WTC11 (cell line): ENCODE measurements around the gene PRRC2A. TPM values are rescaled to one million over a fixed set of nuclear protein-coding genes. Genes with fewer than 3 reads are reported as not detected.

ENCODE experiments used
- AFF4 ChIP-seq: sonication (generic); formaldehyde crosslinking; IDR thresholded peaks from 2 replicates; pipeline ENCODE4 v1.8.1; 2023; ENCODE audit warnings: mild to moderate bottlenecking, missing genetic modification reagents, borderline replicate concordance
- AR ChIP-seq: fragments of 250-450 bp; sonication (Bioruptor Pico); IDR thresholded peaks from 2 replicates; pipeline ENCODE4 v1.9.0; 2021; ENCODE audit warnings: mild to moderate bottlenecking
- ATF1 ChIP-seq: sonication (generic); formaldehyde crosslinking; IDR thresholded peaks from 2 replicates; pipeline ENCODE4 v1.8.1; 2023; ENCODE audit warnings: mild to moderate bottlenecking, moderate library complexity, missing genetic modification reagents
- ATF2 ChIP-seq: sonication (generic); formaldehyde crosslinking; IDR thresholded peaks from 2 replicates; pipeline ENCODE4 v1.8.1; 2022; ENCODE audit warnings: low read depth, missing genetic modification reagents, borderline replicate concordance
- E2F1 ChIP-seq: sonication (generic); formaldehyde crosslinking; IDR thresholded peaks from 2 replicates; pipeline ENCODE4 v1.8.0; 2022; ENCODE audit warnings: mild to moderate bottlenecking, missing genetic modification reagents
- E2F4 ChIP-seq: sonication (generic); formaldehyde crosslinking; IDR thresholded peaks from 2 replicates; pipeline ENCODE4 v1.8.1; 2022; ENCODE audit warnings: low read depth, mild to moderate bottlenecking, moderate library complexity, missing genetic modification reagents, borderline replicate concordance
- ELF4 ChIP-seq: sonication (generic); formaldehyde crosslinking; IDR thresholded peaks from 2 replicates; pipeline ENCODE4 v1.8.1; 2022; ENCODE audit warnings: low read depth, mild to moderate bottlenecking, moderate library complexity, missing genetic modification reagents
- ERG ChIP-seq: fragments of 250-450 bp; sonication (Bioruptor Pico); IDR thresholded peaks from 2 replicates; pipeline ENCODE4 v1.8.0; 2021; ENCODE audit warnings: mild to moderate bottlenecking
- MLX ChIP-seq: sonication (generic); formaldehyde crosslinking; IDR thresholded peaks from 2 replicates; pipeline ENCODE4 v1.8.1; 2023; ENCODE audit warnings: mild to moderate bottlenecking, missing genetic modification reagents, moderate library complexity
- MXD4 ChIP-seq: fragments of 250-450 bp; sonication (Bioruptor Pico); IDR thresholded peaks from 2 replicates; pipeline ENCODE4 v1.8.0; 2021; ENCODE audit warnings: mild to moderate bottlenecking, moderate library complexity, borderline replicate concordance
- NFYB ChIP-seq: sonication (generic); formaldehyde crosslinking; conservative IDR thresholded peaks from 2 replicates; pipeline ENCODE4 v1.8.0; 2022; ENCODE audit warnings: low read depth, missing genetic modification reagents
- OVOL2 ChIP-seq: fragments of 250-450 bp; sonication (Bioruptor Pico); IDR thresholded peaks from 2 replicates; pipeline ENCODE4 v1.9.0; 2021; ENCODE audit warnings: mild to moderate bottlenecking, borderline replicate concordance
- RORB ChIP-seq: fragments of 250-450 bp; sonication (Bioruptor Pico); IDR thresholded peaks from 2 replicates; pipeline ENCODE4 v1.9.0; 2021; ENCODE audit warnings: mild to moderate bottlenecking
- TCF7 ChIP-seq: sonication (generic); formaldehyde crosslinking; IDR thresholded peaks from 2 replicates; pipeline ENCODE4 v1.8.0; 2022; ENCODE audit warnings: mild to moderate bottlenecking, low read depth, missing genetic modification reagents, moderate library complexity
- TP53 ChIP-seq: sonication (generic); formaldehyde crosslinking; IDR thresholded peaks from 2 replicates; pipeline ENCODE4 v1.8.1; 2023; ENCODE audit warnings: mild to moderate bottlenecking, missing genetic modification reagents
- ZNF263 ChIP-seq: sonication (generic); formaldehyde crosslinking; IDR thresholded peaks from 2 replicates; pipeline ENCODE4 v1.8.1; 2022; ENCODE audit warnings: low read depth, mild to moderate bottlenecking, moderate library complexity, missing genetic modification reagents
- ZNF281 ChIP-seq: sonication (generic); formaldehyde crosslinking; IDR thresholded peaks from 2 replicates; pipeline ENCODE4 v1.8.0; 2023; ENCODE audit warnings: mild to moderate bottlenecking, missing genetic modification reagents
- ZNF317 ChIP-seq: sonication (generic); formaldehyde crosslinking; IDR thresholded peaks from 2 replicates; pipeline ENCODE4 v1.8.1; 2023; ENCODE audit warnings: low read depth, mild to moderate bottlenecking, moderate library complexity, missing genetic modification reagents, borderline replicate concordance
- ZNF671 ChIP-seq: fragments of 250-450 bp; sonication (Bioruptor Pico); IDR thresholded peaks from 2 replicates; pipeline ENCODE4 v1.8.0; 2021; ENCODE audit warnings: mild to moderate bottlenecking
- ZSCAN18 ChIP-seq: fragments of 250-450 bp; sonication (Bioruptor Pico); IDR thresholded peaks from 2 replicates; pipeline ENCODE4 v2.1.2; 2022; ENCODE audit warnings: mild to moderate bottlenecking, moderate library complexity
- total RNA-seq: library from RNA; stranded (reverse); gene quantifications from 3 replicates; pipeline ENCODE4 v1.2.3, GENCODE V29; 2021

PRRC2A gene
- total RNA-seq, 1 experiment from 2014 or later = 372 TPM

GRCh38 chr6:31619805-31620585, 520 bp upstream of the PRRC2A start (continued):
- TF ChIP-seq ZSCAN18 (CRISPR knock-in tag) = no peak
- TF ChIP-seq ELF4 = no peak
- TF ChIP-seq AR (CRISPR knock-in tag) = peak; percentile 86
- no peak for TF ChIP-seq MLX
- TF ChIP-seq ATF2 = no peak
- TF ChIP-seq E2F4 (CRISPR knock-in tag) = no peak
- TF ChIP-seq MXD4 = no peak
- no peak for TF ChIP-seq TCF7
- TF ChIP-seq OVOL2 (CRISPR knock-in tag) = no peak
- no peak for TF ChIP-seq AFF4 (CRISPR knock-in tag)
- no peak for TF ChIP-seq TP53
- no peak for TF ChIP-seq RORB (CRISPR knock-in tag)
- TF ChIP-seq E2F1 = no peak
- no peak for TF ChIP-seq ERG (CRISPR knock-in tag)
- TF ChIP-seq ZNF317 (CRISPR knock-in tag) = no peak
- no peak for TF ChIP-seq ATF1
- TF ChIP-seq ZNF281 (CRISPR knock-in tag) = no peak
- TF ChIP-seq ZNF671 (CRISPR knock-in tag) = no peak; the same call in 1 of the 2 replicates
- no peak for TF ChIP-seq ZNF263 (CRISPR knock-in tag)
- TF ChIP-seq NFYB (CRISPR knock-in tag) = peak; percentile 37; the same call in 1 of the 2 replicates
